ENCODE measurements around the gene SPATA46. TPM values are rescaled to one million over a fixed set of nuclear protein-coding genes. Genes with fewer than 3 reads are reported as not detected.

Gene SPATA46
- total RNA-seq, 1 donor from 2014 or later, result not detected

DNA sequence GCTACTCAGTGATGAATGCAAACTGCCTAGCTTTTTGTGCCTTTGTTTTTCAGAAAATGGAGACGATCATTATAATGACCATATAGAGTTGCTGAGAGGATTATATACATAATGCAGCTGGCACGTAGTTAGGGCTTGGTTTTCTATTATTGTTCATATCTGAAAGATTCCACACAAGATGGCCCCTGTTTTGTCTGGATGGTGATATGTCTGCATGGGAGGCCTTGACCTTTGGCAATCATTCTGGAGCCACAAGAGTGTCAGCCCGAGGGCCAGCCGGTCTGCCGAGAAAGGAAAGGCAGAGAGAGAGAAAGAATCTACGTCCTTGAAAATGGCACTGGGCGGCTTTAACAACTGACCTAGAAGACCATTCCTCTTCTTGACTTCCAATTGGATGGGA is 41.0 kb upstream of the SPATA46 start:
- Mint-ChIP-seq H3K4me1 (ENCODE audit: low read depth) (no peaks in the 10 kb centered on the region), H3K9me3 (ENCODE audit: low read depth) (peaks cover 11% of the 10 kb centered on the region), H3K27ac (ENCODE audit: unreplicated experiment) (no peak overlapping the region), H3K27me3 (ENCODE audit: low read depth) (no peaks in the 10 kb centered on the region), H3K4me3 (ENCODE audit: unreplicated experiment) (no peak overlapping the region), H3K36me3 (ENCODE audit: low read depth) (no peaks in the 10 kb centered on the region)
- TF ChIP-seq, protein P1, sequence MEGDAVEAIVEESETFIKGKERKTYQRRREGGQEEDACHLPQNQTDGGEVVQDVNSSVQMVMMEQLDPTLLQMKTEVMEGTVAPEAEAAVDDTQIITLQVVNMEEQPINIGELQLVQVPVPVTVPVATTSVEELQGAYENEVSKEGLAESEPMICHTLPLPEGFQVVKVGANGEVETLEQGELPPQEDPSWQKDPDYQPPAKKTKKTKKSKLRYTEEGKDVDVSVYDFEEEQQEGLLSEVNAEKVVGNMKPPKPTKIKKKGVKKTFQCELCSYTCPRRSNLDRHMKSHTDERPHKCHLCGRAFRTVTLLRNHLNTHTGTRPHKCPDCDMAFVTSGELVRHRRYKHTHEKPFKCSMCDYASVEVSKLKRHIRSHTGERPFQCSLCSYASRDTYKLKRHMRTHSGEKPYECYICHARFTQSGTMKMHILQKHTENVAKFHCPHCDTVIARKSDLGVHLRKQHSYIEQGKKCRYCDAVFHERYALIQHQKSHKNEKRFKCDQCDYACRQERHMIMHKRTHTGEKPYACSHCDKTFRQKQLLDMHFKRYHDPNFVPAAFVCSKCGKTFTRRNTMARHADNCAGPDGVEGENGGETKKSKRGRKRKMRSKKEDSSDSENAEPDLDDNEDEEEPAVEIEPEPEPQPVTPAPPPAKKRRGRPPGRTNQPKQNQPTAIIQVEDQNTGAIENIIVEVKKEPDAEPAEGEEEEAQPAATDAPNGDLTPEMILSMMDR (IDR thresholded peaks at IDR 0.05), result no peak
- DNase-seq (ENCODE audit: low spot score), result no peak

DNA sequence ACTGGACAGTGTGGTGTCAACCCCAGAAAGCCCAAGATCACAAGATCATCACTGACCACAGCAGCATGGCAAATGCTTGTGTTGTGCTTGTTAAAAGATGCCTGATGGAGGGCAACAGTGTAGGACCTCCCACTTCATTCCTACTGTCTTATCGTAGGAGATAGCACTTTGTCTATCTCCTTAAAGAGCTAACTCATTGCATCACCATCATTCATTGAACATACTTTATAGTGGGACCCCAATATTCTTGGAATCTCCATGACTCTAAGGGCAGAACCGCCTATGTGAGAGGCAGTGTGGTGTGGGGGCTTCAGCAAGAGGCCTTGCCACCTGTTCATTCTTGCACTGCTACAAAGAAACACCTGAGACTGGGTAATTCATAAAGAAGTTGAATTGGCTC is 40.3 kb upstream of the SPATA46 start:
- Mint-ChIP-seq H3K36me3 (ENCODE audit: low read depth) (no peaks in the 10 kb centered on the region), H3K4me1 (ENCODE audit: low read depth) (no peaks in the 10 kb centered on the region), H3K4me3 (ENCODE audit: unreplicated experiment) (no peak overlapping the region), H3K27ac (ENCODE audit: unreplicated experiment) (no peak overlapping the region), H3K27me3 (ENCODE audit: low read depth) (no peaks in the 10 kb centered on the region), H3K9me3 (ENCODE audit: low read depth) (peaks cover 11% of the 10 kb centered on the region)
- TF ChIP-seq, protein P1 (IDR thresholded peaks at IDR 0.05), result no peak
- DNase-seq (ENCODE audit: low spot score), result no peak

DNA sequence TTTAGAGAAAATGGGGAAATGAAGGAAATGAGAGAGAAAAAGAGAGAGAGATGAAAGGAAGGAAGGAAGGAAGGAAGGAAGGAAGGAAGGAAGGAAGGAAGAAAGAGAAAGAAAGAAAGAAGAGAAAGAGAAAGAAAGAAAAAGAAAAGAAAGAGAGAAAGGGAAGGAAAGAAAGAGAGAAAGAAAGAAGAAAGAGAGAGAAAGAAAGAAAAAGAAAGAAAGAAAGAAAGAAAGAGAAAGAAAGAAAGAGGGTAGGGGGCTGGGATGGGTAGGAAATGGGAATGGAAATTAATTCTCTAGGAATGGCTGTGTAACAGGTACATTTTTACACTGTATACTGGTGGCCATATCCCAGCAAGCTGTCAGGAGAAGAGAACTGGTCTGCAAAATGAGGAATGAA is 39.6 kb upstream of the SPATA46 start:
- Mint-ChIP-seq H3K27me3 (ENCODE audit: low read depth) (no peaks in the 10 kb centered on the region), H3K36me3 (ENCODE audit: low read depth) (no peaks in the 10 kb centered on the region), H3K27ac (ENCODE audit: unreplicated experiment) (no peak overlapping the region), H3K9me3 (ENCODE audit: low read depth) (peaks cover 11% of the 10 kb centered on the region), H3K4me1 (ENCODE audit: low read depth) (no peaks in the 10 kb centered on the region), H3K4me3 (ENCODE audit: unreplicated experiment) (no peak overlapping the region)
- no peak for DNase-seq (ENCODE audit: low spot score)
- TF ChIP-seq, protein P1 (IDR thresholded peaks at IDR 0.05), result no peak

DNA sequence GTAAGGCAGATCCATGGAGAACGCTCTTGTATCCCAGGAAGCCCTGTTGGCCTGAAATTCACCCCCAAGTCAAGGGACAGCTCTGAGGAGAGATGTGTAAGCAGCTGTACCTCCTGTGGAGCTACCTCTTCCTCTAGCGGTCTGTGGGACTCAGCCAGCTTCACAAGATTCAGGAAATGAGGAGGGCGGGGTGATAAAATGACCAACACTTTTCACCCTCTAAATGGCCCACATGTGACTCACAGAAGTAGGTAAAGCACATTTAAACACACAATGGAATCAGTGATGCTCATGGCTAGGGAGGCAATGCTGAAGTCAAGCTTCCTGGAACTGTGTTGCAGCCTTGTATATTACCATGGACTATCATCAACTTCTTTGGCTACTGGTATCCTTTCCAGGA is 35.3 kb upstream of the SPATA46 start, which contains the start of gene SH2D1B:
SH2D1B (minus strand) TSS at position 135 of the 400 bp plus-strand sequence; CDS start at position 15, 120 bp downstream.
- peaks cover 11% of the 10 kb centered on the region for H3K9me3 Mint-ChIP-seq (ENCODE audit: low read depth)
- no peak for DNase-seq (ENCODE audit: low spot score)
- no peaks in the 10 kb centered on the region for H3K4me1 Mint-ChIP-seq (ENCODE audit: low read depth)
- no peaks in the 10 kb centered on the region for H3K36me3 Mint-ChIP-seq (ENCODE audit: low read depth)
- H3K27ac Mint-ChIP-seq (ENCODE audit: unreplicated experiment), result no peak within 1 kb of the TSS
- no peak within 1 kb of the TSS for H3K4me3 Mint-ChIP-seq (ENCODE audit: unreplicated experiment)
- no peaks in the 10 kb centered on the region for H3K27me3 Mint-ChIP-seq (ENCODE audit: low read depth)
- TF ChIP-seq, protein P1 (IDR thresholded peaks at IDR 0.05), result no peak

DNA sequence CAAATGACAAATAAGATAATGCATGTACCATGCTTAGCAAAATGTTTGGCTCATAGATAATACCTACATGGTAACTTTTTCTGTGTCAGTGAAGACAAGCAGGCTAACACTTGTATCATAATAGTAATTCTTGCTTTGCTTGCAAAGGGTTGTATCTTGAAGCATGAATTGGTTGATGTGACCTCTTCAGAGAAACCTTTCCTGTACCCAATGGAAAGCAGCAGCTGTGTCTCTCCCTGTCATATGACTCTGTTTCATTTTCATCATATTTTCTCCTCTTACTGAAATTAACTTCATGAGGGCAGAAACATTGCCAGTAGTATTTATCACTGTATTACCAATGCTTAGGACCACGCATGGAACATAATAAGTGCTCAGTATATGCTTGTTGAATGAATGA is 30.9 kb upstream of the SPATA46 start:
- TF ChIP-seq, protein P1 (IDR thresholded peaks at IDR 0.05), result no peak
- Mint-ChIP-seq H3K27me3 (ENCODE audit: low read depth) (no peaks in the 10 kb centered on the region), H3K36me3 (ENCODE audit: low read depth) (no peaks in the 10 kb centered on the region)

More for the DNA sequence above, 30.9 kb upstream of the SPATA46 start:
- Mint-ChIP-seq H3K9me3 (ENCODE audit: low read depth) (no peaks in the 10 kb centered on the region), H3K4me3 (ENCODE audit: unreplicated experiment) (no peak overlapping the region), H3K27ac (ENCODE audit: unreplicated experiment) (no peak overlapping the region), H3K4me1 (ENCODE audit: low read depth) (peaks cover 7% of the 10 kb centered on the region)
- no peak for DNase-seq (ENCODE audit: low spot score)

All from chondrocyte (in vitro differentiated cells).